ENCODE data around the gene LRP8. TPM values are rescaled to one million over a fixed set of nuclear protein-coding genes. Genes with fewer than 3 reads are reported as not detected.

The LRP8 gene
- total RNA-seq, 2 experiments from 2014 or later: 65.1 to 82.5 TPM

GRCh38 chr1:53281133-53281532 lies 46.7 kb downstream of the LRP8 start:
- CTCF ChIA-PET: interaction anchor here (8.0 kb wide), 1 partner anchor 114 kb away, joined by 137 read pairs; no protein-coding TSS in a partner anchor
- DNase-seq (no peak), ATAC-seq (no peak)
- Mint-ChIP-seq H3K27ac (peak overlapping the region; percentile 47), H3K9me3 (ENCODE audit: low read depth) (no peaks in the 10 kb centered on the region), H3K4me1 (no peaks in the 10 kb centered on the region), H3K36me3 (peaks cover 23% of the 10 kb centered on the region), H3K27me3 (no peaks in the 10 kb centered on the region), H3K4me3 (no peak overlapping the region)

- Mint-ChIP-seq H3K4me3 (no peak overlapping the region), H3K27ac (no peak overlapping the region), H3K27me3 (no peaks in the 10 kb centered on the region), H3K36me3 (peaks cover 26% of the 10 kb centered on the region), H3K9me3 (ENCODE audit: low read depth) (no peaks in the 10 kb centered on the region), H3K4me1 (no peaks in the 10 kb centered on the region)
- CTCF ChIA-PET: interaction anchor here (8.0 kb wide), 1 partner anchor 114 kb away, joined by 137 read pairs; no protein-coding TSS in a partner anchor
- DNase-seq (no peak), ATAC-seq (no peak)
Measured at GRCh38 chr1:53280496-53280895, 47.4 kb downstream of the LRP8 start.

GRCh38 chr1:53279296-53280200 lies 48.3 kb downstream of the LRP8 start:
- ATAC-seq: no peak

GRCh38 chr1:53278298-53278725 lies 49.6 kb downstream of the LRP8 start:
- CTCF ChIA-PET: interaction anchor here (0.6 to 8.0 kb wide), 36 partner anchors 8 to 363 kb away, joined by 3 to 137 read pairs (median 4); no protein-coding TSS in a partner anchor
- H3K9me3 Mint-ChIP-seq (ENCODE audit: low read depth): no peaks in the 10 kb centered on the region
- peaks cover 25% of the 10 kb centered on the region for H3K36me3 Mint-ChIP-seq
- peak; percentile 76 for DNase-seq
- no peaks in the 10 kb centered on the region for H3K4me1 Mint-ChIP-seq
- no peak overlapping the region for H3K4me3 Mint-ChIP-seq
- peak; percentile 72 for ATAC-seq
- H3K27ac Mint-ChIP-seq: peak overlapping the region; percentile 32
- H3K27me3 Mint-ChIP-seq: no peaks in the 10 kb centered on the region

More at GRCh38 chr1:53279296-53280200, 48.3 kb downstream of the LRP8 start:
- H3K4me1 Mint-ChIP-seq: no peaks in the 10 kb centered on the region
- no peak overlapping the region for H3K4me3 Mint-ChIP-seq
- CTCF ChIA-PET: interaction anchor here (0.7 to 8.0 kb wide), 13 partner anchors 8 to 185 kb away, joined by 3 to 137 read pairs (median 5); no protein-coding TSS in a partner anchor
- peaks cover 24% of the 10 kb centered on the region for H3K36me3 Mint-ChIP-seq
- peak overlapping the region; percentile 30 for H3K27ac Mint-ChIP-seq
- no peaks in the 10 kb centered on the region for H3K9me3 Mint-ChIP-seq (ENCODE audit: low read depth)
- DNase-seq: no peak
- H3K27me3 Mint-ChIP-seq: no peaks in the 10 kb centered on the region

- Mint-ChIP-seq H3K4me1 (no peaks in the 10 kb centered on the region), H3K9me3 (ENCODE audit: low read depth) (no peaks in the 10 kb centered on the region), H3K27ac (no peak overlapping the region), H3K36me3 (peaks cover 27% of the 10 kb centered on the region), H3K4me3 (no peak overlapping the region), H3K27me3 (no peaks in the 10 kb centered on the region)
- ATAC-seq (no peak), DNase-seq (no peak)
- CTCF ChIA-PET: interaction anchor here (1.0 to 8.0 kb wide), 10 partner anchors 8 to 195 kb away, joined by 3 to 137 read pairs (median 5); no protein-coding TSS in a partner anchor
Measured at GRCh38 chr1:53277326-53277725, 50.5 kb downstream of the LRP8 start.

- Mint-ChIP-seq H3K27ac (no peak overlapping the region), H3K4me1 (no peaks in the 10 kb centered on the region), H3K27me3 (no peaks in the 10 kb centered on the region), H3K36me3 (peaks cover 27% of the 10 kb centered on the region), H3K4me3 (no peak overlapping the region), H3K9me3 (ENCODE audit: low read depth) (no peaks in the 10 kb centered on the region)
- no peak for ATAC-seq
- no peak for DNase-seq
- CTCF ChIA-PET: interaction anchor here (1.0 to 8.0 kb wide), 5 partner anchors 13 to 118 kb away, joined by 3 to 137 read pairs (median 5); no protein-coding TSS in a partner anchor
Measured at GRCh38 chr1:53276902-53277281, 51.0 kb downstream of the LRP8 start.

GRCh38 chr1:53276153-53276901 lies 51.5 kb downstream of the LRP8 start:
- H3K27me3 Mint-ChIP-seq: no peaks in the 10 kb centered on the region
- no peaks in the 10 kb centered on the region for H3K9me3 Mint-ChIP-seq (ENCODE audit: low read depth)
- peaks cover 26% of the 10 kb centered on the region for H3K36me3 Mint-ChIP-seq
- ATAC-seq (no peak), DNase-seq (no peak)
- no peak overlapping the region for H3K4me3 Mint-ChIP-seq
- no peaks in the 10 kb centered on the region for H3K4me1 Mint-ChIP-seq
- no peak overlapping the region for H3K27ac Mint-ChIP-seq
- CTCF ChIA-PET: interaction anchor here (2.3 to 8.0 kb wide), 2 partner anchors 13 to 118 kb away, joined by 5 to 137 read pairs; no protein-coding TSS in a partner anchor

GRCh38 chr1:53275566-53275965 lies 52.3 kb downstream of the LRP8 start:
- Mint-ChIP-seq H3K4me3 (no peak overlapping the region), H3K4me1 (no peaks in the 10 kb centered on the region), H3K27ac (no peak overlapping the region), H3K9me3 (ENCODE audit: low read depth) (no peaks in the 10 kb centered on the region), H3K27me3 (no peaks in the 10 kb centered on the region), H3K36me3 (peaks cover 26% of the 10 kb centered on the region)
- ATAC-seq (no peak), DNase-seq (no peak)
- CTCF ChIA-PET: interaction anchor here (8.0 kb wide), 1 partner anchor 119 kb away, joined by 137 read pairs; no protein-coding TSS in a partner anchor

GRCh38 chr1:53274541-53275185 lies 53.2 kb downstream of the LRP8 start:
- no peak for ATAC-seq
- no peak for DNase-seq
- no peak overlapping the region for H3K4me3 Mint-ChIP-seq
- H3K4me1 Mint-ChIP-seq: no peaks in the 10 kb centered on the region
- H3K27me3 Mint-ChIP-seq: no peaks in the 10 kb centered on the region
- H3K27ac Mint-ChIP-seq: peak overlapping the region; percentile 62
- H3K36me3 Mint-ChIP-seq: peaks cover 25% of the 10 kb centered on the region
- no peaks in the 10 kb centered on the region for H3K9me3 Mint-ChIP-seq (ENCODE audit: low read depth)
- CTCF ChIA-PET: interaction anchor here (0.9 to 8.0 kb wide), 3 partner anchors 15 to 120 kb away, joined by 3 to 137 read pairs (median 6); no protein-coding TSS in a partner anchor

- H3K27me3 Mint-ChIP-seq: no peaks in the 10 kb centered on the region
- ATAC-seq (no peak), DNase-seq (no peak)
- H3K4me3 Mint-ChIP-seq: no peak overlapping the region
- peak overlapping the region; percentile 62 for H3K27ac Mint-ChIP-seq
- no peaks in the 10 kb centered on the region for H3K9me3 Mint-ChIP-seq (ENCODE audit: low read depth)
- CTCF ChIA-PET: interaction anchor here (0.6 to 1.7 kb wide), 3 partner anchors 16 to 119 kb away, joined by 3 to 6 read pairs (median 3); no protein-coding TSS in a partner anchor
- H3K36me3 Mint-ChIP-seq: peaks cover 27% of the 10 kb centered on the region
- H3K4me1 Mint-ChIP-seq: no peaks in the 10 kb centered on the region
Measured at GRCh38 chr1:53274026-53274425, 53.8 kb downstream of the LRP8 start.

- ATAC-seq (no peak), DNase-seq (no peak)
- CTCF ChIA-PET: interaction anchor here (0.6 to 1.7 kb wide), 2 partner anchors 117 to 120 kb away, joined by 3 to 6 read pairs; no protein-coding TSS in a partner anchor
- Mint-ChIP-seq H3K9me3 (ENCODE audit: low read depth) (no peaks in the 10 kb centered on the region), H3K27ac (no peak overlapping the region), H3K36me3 (peaks cover 32% of the 10 kb centered on the region), H3K4me3 (no peak overlapping the region), H3K4me1 (no peaks in the 10 kb centered on the region), H3K27me3 (no peaks in the 10 kb centered on the region)
Measured at GRCh38 chr1:53273526-53273925, 54.3 kb downstream of the LRP8 start.

- CTCF ChIA-PET: interaction anchor here (1.4 kb wide), 1 partner anchor 121 kb away, joined by 6 read pairs; no protein-coding TSS in a partner anchor
- H3K27ac Mint-ChIP-seq: no peak overlapping the region
- DNase-seq (no peak), ATAC-seq (no peak)
- H3K4me3 Mint-ChIP-seq: no peak overlapping the region
- H3K4me1 Mint-ChIP-seq: no peaks in the 10 kb centered on the region
- H3K27me3 Mint-ChIP-seq: no peaks in the 10 kb centered on the region
- H3K36me3 Mint-ChIP-seq: peaks cover 26% of the 10 kb centered on the region
- H3K9me3 Mint-ChIP-seq (ENCODE audit: low read depth): no peaks in the 10 kb centered on the region
Measured at GRCh38 chr1:53272349-53272748, 55.5 kb downstream of the LRP8 start.
